GM20431 (cell line): ENCODE measurements around the gene DNASE1L1.
"Not testable (repeated sequence)": the region's sequence is repeated elsewhere in the genome, so short reads cannot be mapped to it uniquely, and the experiment has no call there.

Experiments used
- in situ Hi-C: fragments of 300-500 bp; cut with MseI, MboI; formaldehyde crosslinking; loops from one replicate; pipeline ENCODE4 v1.15.0; 2020; ENCODE audit warnings: low sequenced_read_pairs; ENCODE audit not compliant: unreplicated experiment

The DNASE1L1 gene

DNA sequence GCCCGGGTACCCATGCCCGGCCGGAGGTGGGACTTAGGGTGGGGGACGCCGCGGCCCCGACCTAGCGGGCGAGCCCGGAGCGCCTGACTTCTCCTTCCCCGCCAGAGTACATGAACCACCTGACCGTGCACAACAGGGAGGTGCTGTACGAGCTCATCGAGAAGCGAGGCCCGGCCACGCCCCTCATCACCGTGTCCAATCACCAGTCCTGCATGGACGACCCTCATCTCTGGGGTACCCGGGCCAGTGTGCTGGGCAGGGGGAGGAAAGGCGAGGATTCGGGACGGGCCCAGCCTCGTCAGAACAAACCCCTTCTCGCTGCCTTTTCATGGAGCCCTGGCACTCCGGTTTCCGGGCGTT lies 2.9 kb upstream of the DNASE1L1 start:
- in situ Hi-C loops, result no loop called here

DNA sequence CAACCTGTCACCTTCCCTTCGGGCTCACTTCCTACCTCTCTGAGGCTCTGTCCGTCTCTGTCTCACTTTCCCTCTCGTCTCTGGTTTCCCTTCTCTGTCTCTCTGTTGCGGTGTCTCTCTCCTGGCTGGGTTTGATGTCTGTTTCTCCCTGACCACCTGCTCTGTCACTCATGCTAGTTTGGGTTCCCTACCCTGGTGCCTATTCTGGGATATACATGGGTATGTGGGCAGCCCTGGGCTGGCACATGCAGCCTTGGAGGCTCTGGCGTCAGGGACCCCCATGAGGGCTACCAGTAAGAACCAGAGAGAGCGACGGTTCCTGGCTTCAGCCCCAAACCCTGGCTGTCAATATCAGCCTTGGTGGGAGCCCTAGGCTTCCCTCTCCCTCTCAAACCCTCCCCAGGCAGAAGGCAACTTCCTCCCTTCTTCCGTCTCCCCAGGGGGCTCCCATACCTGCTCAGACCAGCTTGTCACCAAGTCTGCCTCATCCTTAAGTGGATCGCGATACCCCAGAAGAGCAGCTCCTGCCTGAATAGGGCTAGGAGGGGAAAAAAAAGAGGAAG lies 314 bp downstream of the DNASE1L1 start:
- in situ Hi-C loops, result no loop called here

DNA sequence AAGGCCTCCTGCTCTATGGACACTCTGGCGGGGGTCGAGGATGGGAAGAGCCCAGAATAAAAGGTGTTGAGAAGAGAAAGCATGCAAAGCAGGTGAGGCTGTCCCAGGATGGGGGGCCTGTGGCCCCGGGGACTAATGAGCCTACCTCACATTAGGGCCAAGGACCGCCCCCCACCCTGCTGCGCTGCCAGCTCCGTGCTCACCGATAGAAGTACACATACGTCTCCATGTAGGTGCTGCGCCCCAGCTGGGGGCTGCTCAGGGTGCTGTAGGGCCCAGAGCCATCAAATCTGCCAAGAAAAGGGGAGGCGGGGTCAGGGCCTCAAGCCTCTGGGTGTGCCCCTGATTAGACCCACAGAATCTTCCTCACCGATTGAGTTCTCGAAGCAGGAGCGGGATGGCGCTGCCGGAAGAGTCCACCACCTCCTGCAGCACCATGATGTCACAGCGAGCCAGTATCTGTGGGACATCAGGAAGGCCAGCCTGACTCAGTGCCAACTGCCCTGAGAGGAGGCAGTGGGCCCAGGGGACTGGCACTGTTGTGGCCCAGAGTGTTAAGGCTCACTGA lies 4.3 kb downstream of the DNASE1L1 start:
- in situ Hi-C loops, result no loop called here

DNA sequence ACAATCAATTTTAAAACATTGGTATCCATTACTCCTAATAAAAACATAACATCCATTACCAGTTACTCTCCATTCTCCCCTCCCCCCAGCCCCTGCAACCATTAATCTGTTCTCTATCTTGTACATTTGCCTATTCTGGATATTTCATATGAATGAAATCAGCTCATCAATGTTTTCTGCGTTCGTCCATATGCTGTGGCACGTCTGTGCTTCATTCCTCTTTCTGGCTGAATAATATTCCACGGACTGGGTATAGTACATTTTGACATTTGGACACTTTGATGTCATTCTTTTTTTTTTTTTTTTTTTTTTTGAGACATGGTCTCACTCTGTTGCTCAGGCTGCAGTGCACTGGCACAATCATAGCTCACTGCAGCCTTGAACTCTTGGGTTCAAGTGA lies 5.2 kb downstream of the DNASE1L1 start:
- in situ Hi-C loops, result no loop called here

DNA sequence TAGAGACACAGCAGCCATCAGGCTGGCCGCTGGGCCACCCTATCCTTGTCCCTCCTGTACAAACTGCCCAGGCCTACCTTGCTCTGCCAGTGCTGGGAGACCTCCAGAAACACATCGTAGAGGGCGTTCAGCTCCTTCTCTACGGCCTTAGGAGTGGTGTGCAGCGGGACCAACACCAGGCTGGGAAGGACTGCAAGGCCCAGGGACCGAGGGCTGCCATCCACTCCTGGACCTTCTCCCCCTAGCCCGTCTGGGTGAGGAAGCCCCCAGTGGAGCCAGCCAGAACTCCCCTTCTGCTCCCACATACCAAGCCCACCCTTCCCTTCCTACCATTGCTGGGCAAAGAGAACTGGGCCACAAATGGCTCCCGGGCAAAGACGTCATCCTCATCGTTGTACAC lies 5.9 kb downstream of the DNASE1L1 start:
- in situ Hi-C loops, result no loop called here

DNA sequence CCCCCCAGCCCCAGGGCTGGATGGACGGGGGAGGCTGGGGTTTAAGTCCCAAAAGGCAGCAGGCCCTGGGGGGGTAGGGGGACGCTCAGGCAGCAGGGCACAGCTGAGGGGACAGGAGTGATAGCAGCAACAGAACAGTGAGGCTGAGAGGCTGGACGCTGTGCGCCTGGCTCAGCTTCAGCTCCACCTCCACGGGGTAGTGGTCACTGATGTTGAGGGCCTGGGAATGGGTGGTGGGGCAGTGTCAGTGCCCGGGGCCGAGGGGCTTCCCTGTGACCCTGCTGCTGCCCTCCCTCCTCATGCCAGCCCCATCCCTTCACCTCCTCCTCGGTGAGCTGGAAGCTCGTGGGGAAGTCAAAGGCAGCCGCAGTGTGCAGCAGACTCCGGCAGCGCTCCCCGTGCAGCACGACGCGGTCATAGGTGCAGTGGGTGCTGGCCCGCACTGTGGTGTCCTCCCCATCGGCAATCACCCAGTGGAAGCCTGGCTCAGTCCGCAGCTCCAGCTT lies 6.4 kb downstream of the DNASE1L1 start:
- in situ Hi-C loops, result no loop called here

DNA sequence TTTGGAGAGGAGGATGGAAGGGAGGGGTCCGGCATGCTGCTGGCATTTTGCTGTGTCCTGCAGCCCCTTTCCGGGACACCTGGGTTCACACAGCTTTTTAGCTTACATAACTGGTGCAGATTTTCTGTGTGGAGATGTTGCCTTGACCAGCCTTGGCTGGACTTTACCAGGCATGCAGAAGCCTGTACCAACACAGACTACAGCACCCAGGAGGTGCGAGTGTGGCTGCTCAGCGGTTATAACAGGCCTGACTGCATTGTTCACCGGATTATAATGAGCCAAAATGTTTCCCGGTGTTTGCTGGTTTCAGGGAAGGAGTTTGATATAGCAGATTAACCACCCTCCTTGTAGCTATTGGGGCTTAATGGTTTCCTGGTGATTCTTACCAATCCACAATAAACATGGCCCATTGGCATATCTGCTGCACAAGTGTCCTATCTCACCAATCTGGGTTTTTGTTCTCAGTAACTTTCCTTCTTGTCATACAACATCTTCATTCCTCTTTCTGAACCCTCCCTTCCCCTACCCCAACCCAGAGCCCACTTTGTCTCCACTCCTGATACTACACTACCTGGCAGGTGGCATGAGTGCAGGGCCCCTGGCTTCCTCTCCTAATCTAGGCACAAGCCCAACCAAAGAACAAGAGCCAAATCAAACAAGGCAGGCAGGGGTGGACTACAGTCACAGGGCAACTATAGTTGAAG lies 7.0 kb downstream of the DNASE1L1 start:
- in situ Hi-C loops, result no loop called here

DNA sequence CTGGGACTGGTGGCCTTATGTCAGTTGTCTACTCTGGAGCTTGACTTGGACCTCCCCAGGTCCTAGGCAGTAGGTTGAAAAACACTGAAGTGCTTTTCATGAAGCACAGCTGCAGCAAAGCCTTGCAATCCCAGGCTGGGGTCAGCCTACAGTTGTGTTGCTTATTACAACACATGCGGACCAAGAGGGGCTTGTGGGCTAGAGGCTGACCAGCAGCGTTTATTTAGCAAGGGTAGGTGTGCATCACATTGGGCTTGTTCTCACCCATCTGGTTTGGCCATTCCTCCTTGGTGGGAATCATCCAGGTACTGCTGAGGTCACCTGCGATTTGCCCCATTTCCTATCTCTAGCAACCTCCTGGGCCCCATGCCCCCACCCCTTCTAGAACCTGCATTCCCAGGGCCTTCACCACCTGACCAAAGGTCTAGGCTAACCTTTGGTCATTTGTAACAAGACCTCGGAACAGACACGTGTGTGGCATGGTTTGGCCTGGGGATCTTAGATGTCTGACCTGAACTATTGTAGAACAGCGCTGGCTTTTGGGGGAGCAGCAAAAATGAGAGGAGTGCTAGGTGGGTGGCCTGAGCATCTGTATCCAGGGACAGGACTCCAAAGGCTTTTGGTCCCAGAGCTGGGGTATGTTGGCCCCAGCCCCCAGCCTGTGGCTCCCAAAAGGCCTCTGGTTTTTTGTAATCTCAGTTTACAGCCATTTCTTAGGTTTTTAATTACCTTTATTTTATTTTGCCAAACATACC lies 7.8 kb downstream of the DNASE1L1 start:
- in situ Hi-C loops, result no loop called here

DNA sequence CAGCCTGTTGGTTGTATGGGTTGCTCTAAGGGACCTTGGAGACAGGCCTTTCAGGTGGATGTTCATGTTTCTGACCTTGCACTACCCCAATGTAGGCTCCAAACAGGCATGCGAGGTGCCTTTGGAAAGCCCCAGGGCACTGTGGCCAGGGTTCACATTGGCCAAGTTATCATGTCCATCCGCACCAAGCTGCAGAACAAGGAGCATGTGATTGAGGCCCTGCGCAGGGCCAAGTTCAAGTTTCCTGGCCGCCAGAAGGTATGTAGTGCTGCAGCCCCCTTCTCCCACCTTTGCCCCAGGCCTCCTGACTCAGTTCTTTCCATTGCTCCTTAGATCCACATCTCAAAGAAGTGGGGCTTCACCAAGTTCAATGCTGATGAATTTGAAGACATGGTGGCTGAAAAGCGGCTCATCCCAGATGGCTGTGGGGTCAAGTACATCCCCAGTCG lies 8.7 kb downstream of the DNASE1L1 start:
- in situ Hi-C loops, result not testable (repeated sequence)

DNA sequence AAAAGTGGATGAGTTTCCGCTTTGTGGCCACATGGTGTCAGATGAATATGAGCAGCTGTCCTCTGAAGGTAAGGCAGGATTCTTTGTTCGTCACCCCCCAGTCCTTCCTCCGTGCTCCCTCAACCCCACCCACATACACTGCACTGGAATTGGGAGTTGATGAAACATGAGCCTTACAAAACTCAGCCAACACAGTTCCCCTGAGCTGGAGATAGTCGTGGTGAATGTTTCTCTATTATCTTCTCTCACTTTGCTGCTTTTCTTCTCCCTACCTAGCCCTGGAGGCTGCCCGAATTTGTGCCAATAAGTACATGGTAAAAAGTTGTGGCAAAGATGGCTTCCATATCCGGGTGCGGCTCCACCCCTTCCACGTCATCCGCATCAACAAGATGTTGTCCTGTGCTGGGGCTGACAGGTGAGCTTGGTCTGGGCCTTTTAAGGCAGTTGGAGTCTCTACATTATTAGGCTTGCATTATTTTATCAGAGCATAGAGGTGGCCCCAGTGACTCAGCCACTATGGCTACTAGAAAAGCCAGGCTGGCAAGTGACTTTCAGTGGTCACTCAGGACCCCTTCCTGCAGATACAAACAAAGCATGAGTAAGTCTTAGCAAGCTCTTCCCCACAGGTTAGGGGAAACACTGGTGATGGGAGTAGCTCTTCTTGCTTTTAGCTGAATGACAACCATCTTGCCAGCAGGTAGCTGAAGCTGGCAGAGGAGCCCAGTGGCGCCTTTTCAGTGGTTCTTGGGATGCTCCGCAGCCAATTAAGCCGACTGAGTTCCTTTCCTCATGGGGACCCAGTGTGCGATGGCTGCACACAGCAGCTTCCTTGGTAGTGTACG lies 9.3 kb downstream of the DNASE1L1 start:
- in situ Hi-C loops, result no loop called here

DNA sequence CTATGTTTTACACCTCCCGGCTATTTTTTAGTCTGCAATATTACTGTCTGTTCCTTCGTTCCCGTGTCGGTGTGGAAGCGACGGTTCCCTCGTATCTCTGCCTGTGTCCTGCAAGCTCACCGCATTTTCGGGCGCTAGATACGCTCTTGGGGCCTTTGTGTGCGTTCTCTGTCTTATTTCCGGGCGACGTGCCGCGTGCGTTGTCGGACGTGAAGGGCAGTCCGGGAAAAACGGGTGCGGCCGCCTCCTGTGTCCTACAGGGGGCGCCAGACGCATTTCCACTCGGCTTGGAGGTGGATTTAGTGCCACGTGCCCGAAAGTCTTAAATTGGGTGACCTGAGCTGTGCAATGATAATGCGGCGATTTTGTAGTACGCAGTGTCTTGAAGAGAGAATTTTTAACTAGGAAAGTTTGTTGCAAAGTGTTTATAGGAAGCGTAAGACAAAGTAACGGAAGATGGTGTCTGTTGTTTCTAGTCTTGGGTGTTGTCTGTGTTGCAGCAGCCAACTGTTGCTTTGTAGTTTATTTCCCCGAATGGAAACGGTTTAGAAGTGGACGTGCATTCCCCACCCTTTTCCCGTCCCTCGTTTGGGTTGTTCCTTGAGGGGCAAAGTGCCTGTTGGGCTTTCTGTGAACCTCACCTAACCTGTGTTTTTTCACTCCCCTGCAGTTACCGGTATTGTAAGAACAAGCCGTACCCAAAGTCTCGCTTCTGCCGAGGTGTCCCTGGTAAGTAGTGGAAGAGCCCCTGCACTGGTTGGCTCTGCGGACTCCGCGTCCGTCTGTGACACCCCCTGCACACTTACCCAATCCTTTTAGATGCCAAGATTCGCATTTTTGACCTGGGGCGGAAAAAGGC lies 10.2 kb downstream of the DNASE1L1 start:
- in situ Hi-C loops, result no loop called here

DNA sequence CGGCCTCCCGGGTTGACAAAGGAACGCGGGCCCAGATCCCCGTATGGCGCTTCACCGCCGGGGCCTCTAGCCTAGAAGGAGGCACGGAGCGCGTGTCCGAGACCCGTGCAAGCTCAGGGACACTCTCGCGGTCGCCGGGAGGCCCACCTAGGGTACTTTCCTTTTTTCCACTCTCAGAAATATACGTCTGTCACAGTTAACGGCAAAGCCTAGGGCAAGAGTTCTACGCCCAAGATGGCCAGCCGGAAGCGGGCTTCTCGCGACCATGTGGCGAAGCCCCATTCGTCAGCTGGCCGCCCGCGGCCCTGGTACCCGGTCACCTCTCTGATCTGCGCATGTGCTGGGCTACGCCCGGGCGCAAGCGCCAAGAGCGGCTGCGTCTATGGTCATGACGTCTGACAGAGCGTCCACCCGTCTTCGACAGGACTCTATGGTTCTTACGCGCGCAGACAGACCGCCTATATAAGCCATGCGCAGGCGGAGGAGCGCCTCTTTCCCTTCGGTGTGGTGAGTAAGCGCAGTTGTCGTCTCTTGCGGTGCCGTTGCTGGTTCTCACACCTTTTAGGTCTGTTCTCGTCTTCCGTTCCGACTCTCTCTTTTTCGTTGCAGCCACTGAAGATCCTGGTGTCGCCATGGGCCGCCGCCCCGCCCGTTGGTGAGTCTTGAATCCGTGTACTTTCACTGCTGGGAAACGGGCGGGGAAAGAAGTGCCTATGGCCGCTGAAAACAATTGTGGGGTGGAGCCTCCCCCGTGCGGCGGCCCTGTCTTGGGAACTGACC lies 11.0 kb downstream of the DNASE1L1 start, which contains the start of gene RPL10:
Gene RPL10, plus strand, starts transcription at position 490 of the 780 bp plus-strand sequence. Its CDS starts 143 bp downstream, at position 633.
- in situ Hi-C loops, result no loop called here

DNA sequence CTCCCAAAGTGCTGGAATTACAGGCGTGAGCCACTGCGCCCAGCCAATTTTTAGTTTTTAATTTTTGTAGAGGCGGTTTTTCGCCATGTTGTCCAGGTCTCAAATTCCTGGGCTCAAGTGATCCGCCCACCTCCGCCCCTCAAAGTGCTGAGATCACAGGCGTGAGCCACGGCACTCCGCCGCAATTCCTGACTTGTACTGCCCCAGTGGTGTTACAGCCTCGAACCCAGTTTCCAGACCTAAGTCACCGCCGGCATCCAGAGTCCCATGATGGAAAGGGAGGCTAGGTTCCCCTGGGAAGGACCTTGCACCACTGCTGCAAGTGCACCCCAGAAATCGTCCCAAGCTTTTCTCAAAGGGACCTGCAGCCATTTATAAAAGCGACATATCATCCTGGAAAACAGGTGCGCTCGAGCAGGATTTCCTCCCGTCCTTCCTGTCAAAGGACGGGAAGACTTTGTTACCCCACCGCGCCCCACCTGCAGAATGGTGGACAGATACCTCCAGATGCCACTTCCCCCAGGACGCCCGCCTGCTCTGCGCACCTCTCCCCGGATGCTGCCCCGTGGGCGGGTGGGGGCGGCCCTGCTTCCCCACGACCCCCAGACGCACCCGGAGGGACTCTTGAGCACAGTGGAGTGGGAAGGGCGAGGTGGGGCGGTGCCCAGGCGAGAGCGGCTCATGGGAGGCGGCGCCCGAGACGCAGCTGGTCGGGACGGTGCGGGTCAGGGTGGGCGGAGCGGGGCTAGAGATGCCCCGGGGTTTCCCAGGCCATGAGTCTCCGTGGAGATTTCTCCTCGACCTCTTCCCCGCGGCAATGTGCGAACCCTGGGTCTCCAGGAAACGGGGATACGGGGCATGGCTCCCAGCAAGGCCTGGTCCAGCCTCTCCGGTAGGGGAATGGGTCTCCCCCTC lies 11.8 kb downstream of the DNASE1L1 start:
- in situ Hi-C loops, result no loop called here

DNA sequence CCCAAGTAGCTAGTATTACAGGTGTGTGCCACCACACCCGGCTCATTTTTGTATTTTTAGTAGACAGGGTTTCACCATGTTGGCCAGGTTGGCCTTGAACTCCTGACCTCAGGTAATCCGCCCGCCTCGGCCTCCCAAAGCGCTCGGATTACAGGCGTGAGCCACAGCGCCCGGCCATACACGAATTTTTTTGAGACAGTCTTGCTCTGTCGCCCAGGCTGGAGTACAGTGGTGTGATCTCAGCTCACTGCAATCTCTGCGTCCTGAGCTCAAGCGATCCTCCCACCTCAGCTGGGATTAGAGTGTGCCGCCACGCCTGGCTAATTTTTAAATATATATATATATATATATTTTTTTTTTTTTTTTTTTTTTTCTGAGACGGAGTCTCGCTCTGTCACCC lies 12.7 kb downstream of the DNASE1L1 start:
- in situ Hi-C loops, result not testable (repeated sequence)

DNA sequence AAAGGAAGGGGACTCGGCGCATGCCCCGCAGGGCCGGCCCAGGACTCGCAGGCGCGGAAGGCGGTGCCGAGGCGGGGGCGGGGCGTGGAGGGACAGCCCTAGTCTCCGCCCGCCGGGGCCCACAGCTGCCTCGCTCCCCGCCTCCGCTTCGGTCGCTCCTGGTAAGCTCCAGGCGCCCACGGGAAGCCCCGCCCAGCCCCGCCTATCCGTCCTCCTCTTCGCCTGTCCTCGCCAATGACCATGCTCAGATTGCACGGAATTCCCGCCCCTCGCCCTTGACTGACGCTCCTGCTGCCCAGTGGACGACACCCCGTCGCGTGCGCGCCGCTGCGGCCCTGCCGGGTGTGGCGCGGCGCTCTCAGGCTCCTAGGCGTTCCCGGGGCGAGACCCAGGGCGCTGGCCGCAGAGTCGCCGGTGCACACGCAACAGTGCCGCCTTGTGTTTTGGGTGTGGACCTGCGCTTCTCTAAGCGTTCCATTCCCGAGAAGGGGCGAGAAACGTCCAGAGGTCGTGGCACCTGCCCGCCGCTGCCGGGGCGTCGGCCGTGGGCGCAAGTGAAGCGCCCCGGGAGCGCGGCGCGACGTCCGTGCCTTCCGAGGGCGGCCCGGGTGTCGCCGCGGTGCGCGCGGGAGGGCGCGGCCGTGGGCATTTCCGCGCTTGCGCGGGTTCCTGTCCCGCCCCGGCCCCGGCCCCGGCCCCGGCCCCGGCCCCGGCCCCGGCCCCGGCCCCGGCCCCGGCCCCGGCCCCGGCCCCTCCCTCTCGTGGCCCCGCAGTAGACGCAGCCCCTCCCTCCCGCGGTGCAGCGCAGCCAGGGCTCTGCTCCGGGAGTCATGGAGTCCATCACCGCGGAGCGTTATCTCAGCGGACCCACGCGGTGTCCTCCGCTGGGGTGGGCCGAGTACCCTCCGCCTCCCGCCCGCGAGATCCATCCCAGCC lies 19.0 kb downstream of the DNASE1L1 start:
- in situ Hi-C loops, result not testable (repeated sequence)

DNA sequence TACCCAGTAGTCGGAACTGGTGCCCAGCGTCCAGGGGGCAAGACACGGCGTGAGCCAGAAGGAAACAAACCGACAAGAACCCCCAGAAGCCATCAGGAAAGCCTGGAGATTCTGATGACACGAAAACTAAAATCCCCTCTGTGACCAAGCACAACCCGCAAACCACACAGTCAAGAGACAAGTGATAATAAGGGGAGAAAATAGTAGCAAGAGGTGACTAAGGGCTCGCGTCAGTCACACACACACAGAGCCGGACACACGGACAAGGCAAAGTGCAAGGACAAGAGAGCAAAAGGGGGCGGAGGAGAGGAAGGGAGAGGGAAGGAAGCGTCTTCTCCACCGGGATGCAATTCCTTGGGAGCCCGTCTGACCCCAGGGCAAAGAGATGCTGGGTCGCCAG lies 20.4 kb downstream of the DNASE1L1 start:
- in situ Hi-C loops, result not testable (repeated sequence)
